Activated T-cell treated with anti-CD3 and anti-CD28 coated beads for 4 hours (primary cell): ENCODE results near the gene NR2E3.

Experiments used
- DNase-seq: peaks from one replicate; pipeline ENCODE4 v3.0.0-alpha.2; 2020

The NR2E3 gene

GRCh38 chr15:71810256-71811035 lies at the start of gene NR2E3:
Gene NR2E3, plus strand, starts transcription at chr15:71810554. Its CDS starts 190 bp downstream, at chr15:71810744.
- DNase-seq, result no peak

- DNase-seq, result no peak
Measured at GRCh38 chr15:71760852-71761251, 49.5 kb upstream of the NR2E3 start.

DNA sequence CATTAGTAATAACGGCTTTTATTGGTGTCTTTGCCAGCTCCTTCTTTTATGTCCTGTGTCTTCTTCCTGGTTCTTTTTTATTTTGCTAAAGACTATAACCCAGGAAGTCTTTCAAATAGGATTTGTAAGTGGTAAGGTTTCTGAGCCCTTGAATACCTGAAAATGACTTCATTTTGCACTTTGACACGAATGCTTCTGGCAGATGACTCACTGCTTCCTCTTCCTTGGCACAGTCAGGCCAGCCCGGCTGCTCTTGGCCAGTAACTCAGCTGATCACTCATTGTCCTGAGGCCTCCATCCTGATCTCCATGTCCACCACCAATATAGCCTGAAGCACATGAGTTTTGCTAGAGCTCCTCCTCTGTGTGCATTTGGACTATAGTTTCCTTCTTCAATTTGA lies 48.7 kb upstream of the NR2E3 start:
- no peak for DNase-seq

DNA sequence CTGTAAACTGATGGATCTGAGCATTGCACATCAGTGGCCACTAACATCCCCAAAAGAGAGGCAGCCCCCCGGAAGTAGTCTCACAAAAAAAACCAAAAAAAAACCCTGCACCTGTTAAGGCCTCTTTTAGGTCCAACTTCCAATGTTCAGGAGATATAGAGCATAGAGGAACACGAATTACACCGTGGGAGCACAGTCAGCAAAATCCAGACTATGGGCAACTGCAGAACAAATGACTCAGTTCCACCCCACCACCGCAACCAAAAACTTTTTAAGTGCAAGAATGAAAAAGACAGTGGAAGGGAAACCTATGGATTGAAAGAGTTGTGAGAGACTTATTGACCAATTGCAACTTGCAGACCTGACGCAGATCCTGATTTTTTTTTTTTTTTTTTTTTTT lies 42.2 kb upstream of the NR2E3 start:
- DNase-seq, result no peak

- DNase-seq, result no peak
Measured at GRCh38 chr15:71773206-71773859, 37.0 kb upstream of the NR2E3 start.

DNA sequence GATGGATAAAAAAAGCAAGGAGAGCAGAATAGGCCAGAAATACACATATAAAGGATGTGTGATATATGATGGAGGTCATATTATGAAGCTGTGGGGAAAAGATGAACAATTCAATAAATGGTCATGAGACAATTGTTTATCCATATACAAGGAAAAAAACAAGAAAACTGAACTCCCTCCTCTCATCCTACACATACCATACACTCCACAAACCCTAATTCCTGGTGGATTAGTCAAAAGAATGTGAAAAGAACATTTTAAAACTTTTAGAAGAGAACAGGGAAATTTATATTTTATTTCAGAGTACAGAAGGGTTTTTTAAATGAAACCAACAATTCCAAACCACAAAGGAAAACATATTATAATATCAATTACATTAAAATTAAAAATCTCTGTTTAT lies 34.5 kb upstream of the NR2E3 start:
- no peak for DNase-seq

GRCh38 chr15:71776304-71776703 lies 34.0 kb upstream of the NR2E3 start:
- DNase-seq, result no peak

- DNase-seq, result no peak
Measured at GRCh38 chr15:71777216-71777943, 33.0 kb upstream of the NR2E3 start.

GRCh38 chr15:71779073-71779797 lies 31.1 kb upstream of the NR2E3 start:
- no peak for DNase-seq

DNA sequence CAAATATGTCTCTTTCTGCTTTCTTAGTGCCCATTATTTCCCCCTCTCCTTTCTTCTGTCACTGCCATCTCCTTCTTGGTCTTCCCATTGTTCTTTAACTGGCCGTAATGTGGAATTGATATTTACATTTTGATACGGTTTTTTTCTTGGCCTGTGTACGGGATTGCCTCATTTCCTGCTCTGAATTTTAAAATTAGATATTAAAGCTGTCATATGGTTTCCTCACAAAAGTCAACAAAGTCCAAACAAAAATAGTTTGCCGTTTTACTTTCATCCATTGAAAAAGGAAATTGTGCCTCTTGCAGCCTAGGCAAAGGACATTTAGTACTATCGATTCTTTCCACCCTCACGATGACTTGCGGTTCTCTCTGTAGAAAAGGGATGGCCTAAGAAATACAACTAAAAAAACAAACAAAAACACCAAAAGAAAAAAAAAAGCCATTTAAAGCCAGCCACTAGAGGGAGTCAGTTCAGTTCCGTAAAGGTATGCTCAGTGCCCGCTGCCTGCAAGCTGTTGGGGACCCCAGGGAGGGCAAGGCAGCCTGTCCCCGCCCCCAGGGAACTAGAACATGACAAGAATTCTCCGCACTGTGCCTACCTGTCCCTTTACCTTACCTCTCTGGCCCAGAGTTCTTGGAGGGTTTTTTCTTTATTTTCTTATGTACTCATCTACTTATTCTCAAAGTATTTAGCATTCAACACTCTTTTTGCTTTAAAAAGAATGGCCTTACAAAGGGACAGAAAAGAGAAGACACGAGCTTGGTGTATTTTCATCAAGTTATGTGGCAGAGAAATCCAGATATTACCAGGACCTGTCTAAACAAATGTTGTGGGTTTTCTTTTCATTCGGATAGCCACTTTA lies 30.0 kb upstream of the NR2E3 start:
- peak; percentile 8 for DNase-seq

- DNase-seq, result no peak
Measured at GRCh38 chr15:71781179-71781964, 29.0 kb upstream of the NR2E3 start.

GRCh38 chr15:71781965-71782265 lies 28.4 kb upstream of the NR2E3 start:
- DNase-seq, result no peak

- no peak for DNase-seq
Measured at GRCh38 chr15:71782422-71783165, 27.8 kb upstream of the NR2E3 start.

GRCh38 chr15:71784719-71785118 lies 25.6 kb upstream of the NR2E3 start:
- no peak for DNase-seq

DNA sequence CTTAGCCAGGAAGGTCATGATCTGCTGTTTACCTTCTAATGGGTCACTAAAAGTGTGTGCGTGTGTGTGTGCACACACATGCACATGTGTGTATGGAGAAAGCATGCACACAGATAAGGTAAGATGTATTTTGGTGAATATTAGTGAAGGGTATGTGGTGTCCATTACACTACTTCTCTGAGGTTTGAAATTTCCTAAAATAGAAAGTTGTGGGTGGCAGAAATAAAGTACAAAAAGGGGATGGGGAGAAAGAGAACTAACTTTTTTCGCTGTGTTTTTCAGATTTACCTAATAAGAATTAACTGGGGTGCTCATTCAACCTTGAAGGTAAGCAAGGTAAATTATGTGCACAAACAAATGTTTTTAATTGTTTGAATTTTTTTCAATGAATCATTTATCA lies 24.4 kb upstream of the NR2E3 start:
- DNase-seq, result no peak

DNA sequence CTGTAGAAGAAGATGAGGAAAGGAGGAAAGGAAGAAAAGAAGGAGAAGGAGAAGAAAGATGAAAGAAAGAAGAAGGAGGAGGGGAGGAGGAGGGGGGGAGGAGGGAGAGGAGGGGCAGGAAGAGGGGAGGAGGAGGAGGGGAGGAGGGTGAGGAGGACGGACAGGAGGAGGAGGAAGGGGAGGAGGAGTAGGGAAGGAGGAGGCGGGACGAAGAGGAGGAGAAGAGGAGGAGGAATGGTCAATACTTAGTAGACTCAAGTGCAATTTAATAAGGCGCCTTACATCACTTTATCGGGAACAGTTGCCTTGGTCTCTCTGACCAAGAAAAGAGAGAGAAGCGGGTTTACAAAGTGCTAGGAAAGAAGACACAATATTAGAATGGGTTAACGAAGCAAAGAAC lies 23.7 kb upstream of the NR2E3 start:
- no peak for DNase-seq

DNA sequence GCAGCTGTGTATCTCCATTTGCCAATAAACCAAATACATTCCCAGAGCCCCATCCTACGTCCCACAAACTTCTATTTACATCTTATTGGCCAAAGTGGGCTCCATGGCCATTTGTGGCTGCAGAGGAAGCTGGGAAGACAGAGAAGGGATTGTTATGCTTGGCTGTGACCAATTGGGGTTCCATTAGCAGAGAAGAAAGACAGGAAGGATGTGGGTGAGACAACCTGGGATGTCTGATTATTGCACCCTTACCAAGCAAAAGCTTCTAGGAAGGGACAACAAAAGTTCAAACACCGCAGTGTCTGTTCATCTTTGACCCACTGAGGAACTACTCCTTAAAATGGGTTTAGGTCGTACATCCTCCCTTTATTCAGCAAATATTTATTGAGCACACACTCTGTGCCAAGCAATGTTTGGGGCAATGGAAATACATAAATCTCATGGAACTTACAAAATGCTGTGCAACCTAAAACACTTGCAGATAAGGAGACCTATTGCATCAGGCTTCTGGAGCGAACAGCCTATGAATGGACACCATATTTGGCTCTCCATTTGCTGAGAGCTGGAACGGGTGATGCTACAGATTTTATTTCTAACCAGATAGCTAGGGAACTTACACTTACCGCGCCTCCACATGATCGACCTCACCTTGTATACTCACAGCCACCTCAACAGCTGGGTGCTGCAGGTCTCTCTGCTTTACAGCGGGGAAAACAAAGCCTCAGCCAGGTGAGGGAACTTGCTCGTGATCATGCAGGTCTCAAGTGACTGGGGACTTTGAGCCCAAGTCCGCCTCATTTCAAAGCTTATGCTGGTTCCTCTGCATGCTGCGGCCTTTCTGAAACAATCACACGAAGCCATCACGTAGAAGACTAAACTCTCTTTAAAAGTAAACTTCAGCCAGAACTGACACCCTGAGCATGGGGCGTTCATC lies 21.4 kb upstream of the NR2E3 start:
- DNase-seq, result no peak

DNA sequence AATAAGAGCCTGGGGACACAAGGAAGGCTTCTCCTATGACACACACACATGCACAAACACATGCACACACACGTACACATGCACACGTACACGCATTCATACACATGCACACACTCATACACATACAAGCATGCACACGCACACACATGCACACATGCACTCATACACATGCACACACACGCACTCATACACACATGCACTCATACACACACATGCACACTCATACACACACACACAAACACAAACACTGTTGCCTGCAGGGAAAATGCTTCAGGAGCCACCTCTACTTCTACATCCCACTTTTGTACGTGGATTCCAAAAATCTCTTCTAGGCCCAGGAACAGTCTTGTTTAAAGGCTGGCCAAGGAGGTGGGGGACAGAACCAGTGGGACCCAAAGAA lies 20.7 kb upstream of the NR2E3 start:
- DNase-seq, result no peak

GRCh38 chr15:71790081-71790480 lies 20.3 kb upstream of the NR2E3 start:
- DNase-seq, result no peak

DNA sequence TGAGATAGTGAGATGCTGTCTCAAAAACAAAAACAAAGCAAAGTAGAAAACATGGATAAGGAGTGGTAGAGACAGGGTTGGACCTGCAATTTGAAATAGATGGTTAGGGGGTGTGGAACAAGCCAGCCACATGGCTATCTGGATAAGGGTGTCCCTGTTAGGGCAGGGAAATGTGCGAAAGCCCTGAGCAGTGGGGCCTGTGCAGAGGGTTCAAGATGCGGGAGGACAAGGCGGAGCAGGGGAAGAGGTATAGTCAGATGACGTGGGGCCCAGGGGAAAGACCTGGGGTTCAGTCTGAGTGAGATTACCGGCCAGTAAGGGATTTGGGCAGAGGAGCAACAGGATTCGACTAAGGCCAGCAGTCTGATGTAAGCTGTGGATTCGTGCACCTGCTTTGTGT lies 18.4 kb upstream of the NR2E3 start:
- DNase-seq, result no peak
